Endothelial cell (in vitro differentiated cells): Measurements from ENCODE around the gene CSGALNACT2. TPM values are rescaled to one million over a fixed set of nuclear protein-coding genes. Genes with fewer than 3 reads are reported as not detected.

ENCODE experiments used
- DNase-seq: peaks from one replicate; pipeline ENCODE4 v3.0.0; 2021; ENCODE audit warnings: low spot score
- H3K27ac Mint-ChIP-seq: one replicate; pipeline ENCODE4 v1.8.0; 2021; ENCODE audit warnings: mixed read lengths, inconsistent platforms; ENCODE audit not compliant: unreplicated experiment
- H3K27me3 Mint-ChIP-seq: one replicate; pipeline ENCODE4 v1.8.0; 2021; ENCODE audit warnings: mild to moderate bottlenecking, moderate library complexity, mixed read lengths, inconsistent platforms; ENCODE audit not compliant: unreplicated experiment
- H3K36me3 Mint-ChIP-seq: one replicate; pipeline ENCODE4 v1.8.0; 2021; ENCODE audit warnings: mild to moderate bottlenecking, low read depth, mixed read lengths, inconsistent platforms; ENCODE audit not compliant: unreplicated experiment
- H3K4me1 Mint-ChIP-seq: one replicate; pipeline ENCODE4 v1.8.0; 2021; ENCODE audit warnings: mild to moderate bottlenecking, mixed read lengths, inconsistent platforms; ENCODE audit not compliant: unreplicated experiment
- H3K4me3 Mint-ChIP-seq: one replicate; pipeline ENCODE4 v1.8.0; 2021; ENCODE audit warnings: mild to moderate bottlenecking, mixed read lengths, inconsistent platforms; ENCODE audit not compliant: unreplicated experiment
- H3K9me3 Mint-ChIP-seq: one replicate; pipeline ENCODE4 v1.8.0; 2021; ENCODE audit warnings: mixed read lengths, inconsistent platforms; ENCODE audit not compliant: unreplicated experiment
- CTCF ChIP-seq: fragments of 200-600 bp; sonication (generic); IDR thresholded peaks from one replicate; pipeline ENCODE4 v1.5.0; 2021; ENCODE audit warnings: antibody characterized with exemption; ENCODE audit not compliant: unreplicated experiment
- total RNA-seq: library from RNA; stranded (reverse); fragmentation: NEBNext Ultra II Directional; extraction: Animal tissue kit (Norgen Biotek cat#: 25700); gene quantifications from one replicate; pipeline ENCODE4 v1.2.1, GENCODE V29; 2021; ENCODE audit not compliant: unreplicated experiment

CSGALNACT2 gene
- total RNA-seq, 1 donor from 2014 or later: 3.8 TPM

GRCh38 chr10:43187213-43187612 is 49.0 kb downstream of the CSGALNACT2 start:
- no peaks in the 10 kb centered on the region for H3K9me3 Mint-ChIP-seq
- no peak for TF ChIP-seq CTCF
- DNase-seq: no peak
- no peaks in the 10 kb centered on the region for H3K36me3 Mint-ChIP-seq
- H3K4me3 Mint-ChIP-seq: no peak overlapping the region
- H3K27me3 Mint-ChIP-seq: no peaks in the 10 kb centered on the region
- no peak overlapping the region for H3K27ac Mint-ChIP-seq
- H3K4me1 Mint-ChIP-seq: no peaks in the 10 kb centered on the region

GRCh38 chr10:43188702-43189101 is 50.5 kb downstream of the CSGALNACT2 start:
- TF ChIP-seq CTCF: no peak
- Mint-ChIP-seq H3K36me3 (no peaks in the 10 kb centered on the region), H3K27ac (no peak overlapping the region), H3K9me3 (no peaks in the 10 kb centered on the region), H3K27me3 (no peaks in the 10 kb centered on the region), H3K4me1 (no peaks in the 10 kb centered on the region), H3K4me3 (no peak overlapping the region)
- no peak for DNase-seq

- H3K27me3 Mint-ChIP-seq: no peaks in the 10 kb centered on the region
- no peak for DNase-seq
- H3K36me3 Mint-ChIP-seq: no peaks in the 10 kb centered on the region
- no peaks in the 10 kb centered on the region for H3K9me3 Mint-ChIP-seq
- no peak overlapping the region for H3K4me3 Mint-ChIP-seq
- no peaks in the 10 kb centered on the region for H3K4me1 Mint-ChIP-seq
- TF ChIP-seq CTCF: no peak
- H3K27ac Mint-ChIP-seq: no peak overlapping the region
Measured at GRCh38 chr10:43190289-43190688, 52.0 kb downstream of the CSGALNACT2 start.

- Mint-ChIP-seq H3K27ac (no peak overlapping the region), H3K27me3 (no peaks in the 10 kb centered on the region), H3K9me3 (no peaks in the 10 kb centered on the region), H3K4me3 (no peak overlapping the region), H3K36me3 (no peaks in the 10 kb centered on the region), H3K4me1 (no peaks in the 10 kb centered on the region)
- TF ChIP-seq CTCF: no peak
- DNase-seq: no peak
Measured at GRCh38 chr10:43190775-43191174, 52.5 kb downstream of the CSGALNACT2 start.

GRCh38 chr10:43192884-43193283 is 54.6 kb downstream of the CSGALNACT2 start:
- Mint-ChIP-seq H3K27ac (no peak overlapping the region), H3K9me3 (no peaks in the 10 kb centered on the region), H3K27me3 (peaks cover 1% of the 10 kb centered on the region), H3K4me3 (no peak overlapping the region), H3K36me3 (no peaks in the 10 kb centered on the region), H3K4me1 (no peaks in the 10 kb centered on the region)
- no peak for DNase-seq
- no peak for TF ChIP-seq CTCF
